HG03565 (cell line): ENCODE data around the gene CBFA2T2.
"Not testable (repeated sequence)": the region's sequence is repeated elsewhere in the genome, so short reads cannot be mapped to it uniquely, and the experiment has no call there.

Experiments used
- ATAC-seq: cut with Tn5 transposase; IDR thresholded peaks from one replicate; pipeline ENCODE4 v1.9.1; 2021; ENCODE audit warnings: mild to moderate bottlenecking, moderate library complexity; ENCODE audit not compliant: unreplicated experiment

Gene CBFA2T2

GRCh38 chr20:33470457-33470856 lies 19.4 kb upstream of the CBFA2T2 start:
- no peak for ATAC-seq

- no peak for ATAC-seq
Measured at GRCh38 chr20:33470866-33471265, 19.0 kb upstream of the CBFA2T2 start.

GRCh38 chr20:33472868-33473435 lies 16.9 kb upstream of the CBFA2T2 start:
- ATAC-seq: no peak

- no peak for ATAC-seq
Measured at GRCh38 chr20:33474097-33474873, 15.6 kb upstream of the CBFA2T2 start.

- no peak for ATAC-seq
Measured at GRCh38 chr20:33474963-33475362, 14.9 kb upstream of the CBFA2T2 start.

- no peak for ATAC-seq
Measured at GRCh38 chr20:33475381-33476152, 14.3 kb upstream of the CBFA2T2 start.

GRCh38 chr20:33477386-33478234 lies 12.3 kb upstream of the CBFA2T2 start:
- ATAC-seq: no peak

GRCh38 chr20:33480048-33480447 lies 9.8 kb upstream of the CBFA2T2 start:
- no peak for ATAC-seq

GRCh38 chr20:33481431-33481941 lies 8.4 kb upstream of the CBFA2T2 start:
- no peak for ATAC-seq

- no peak for ATAC-seq
Measured at GRCh38 chr20:33482581-33482980, 7.3 kb upstream of the CBFA2T2 start.

GRCh38 chr20:33483186-33483585 lies 6.7 kb upstream of the CBFA2T2 start:
- ATAC-seq: not testable (repeated sequence)

- no peak for ATAC-seq
Measured at GRCh38 chr20:33488201-33488600, 1.7 kb upstream of the CBFA2T2 start.

- not testable (repeated sequence) for ATAC-seq
Measured at GRCh38 chr20:33488661-33489494, 1.0 kb upstream of the CBFA2T2 start.

GRCh38 chr20:33489495-33490022 lies 337 bp upstream of the CBFA2T2 start:
- peak; percentile 88 for ATAC-seq

GRCh38 chr20:33490934-33491656 lies 1.2 kb downstream of the CBFA2T2 start:
- no peak for ATAC-seq

- no peak for ATAC-seq
Measured at GRCh38 chr20:33493076-33493766, 3.3 kb downstream of the CBFA2T2 start.

GRCh38 chr20:33496776-33497175 lies 6.9 kb downstream of the CBFA2T2 start:
- not testable (repeated sequence) for ATAC-seq

- no peak for ATAC-seq
Measured at GRCh38 chr20:33499355-33499754, 9.5 kb downstream of the CBFA2T2 start.
